Aorta (tissue), 5 donors: ENCODE data around the gene PRSS53. TPM values are rescaled to one million over a fixed set of nuclear protein-coding genes. Genes with fewer than 3 reads are reported as not detected.
A peak's percentile ranks its signal among the peaks of the same experiment; 100 is the strongest.

Experiments used
- ATAC-seq: fragments of 200-7000 bp; cut with Tn5 transposase; one replicate; pipeline ENCODE4 v1.9.1; 2022; ENCODE audit warnings: moderate library complexity; ENCODE audit not compliant: low FRiP score
- DNase-seq, 2 donors: peaks; one replicate each; pipeline ENCODE4 v3.0.0-alpha.2; 2020
- H3K27ac ChIP-seq, 2 donors: one replicate each; pipeline ENCODE4 v1.5.1; 2013; ENCODE audit warnings: low read length in 2 of 2, mild to moderate bottlenecking in 2 of 2, moderate library complexity in 2 of 2, control low read depth in 1 of 2, inconsistent platforms in 1 of 2, low read depth in 1 of 2
- H3K27me3 ChIP-seq, 2 donors: one replicate each; pipeline ENCODE4 v1.6.1; 2013; ENCODE audit warnings: control low read depth in 1 of 2, low read length in 1 of 2, mild to moderate bottlenecking in 1 of 2, moderate library complexity in 1 of 2; ENCODE audit not compliant: insufficient read depth in 2 of 2, control insufficient read depth in 1 of 2
- H3K36me3 ChIP-seq, 2 donors: one replicate each; pipeline ENCODE4 v1.6.1; 2013; ENCODE audit warnings: control low read depth in 1 of 2, low read length in 1 of 2, mild to moderate bottlenecking in 1 of 2; ENCODE audit not compliant: insufficient read depth in 2 of 2, control insufficient read depth in 1 of 2
- H3K4me1 ChIP-seq, 2 donors: one replicate each; pipeline ENCODE4 v1.6.1; 2013; ENCODE audit warnings: low read length in 2 of 2, control low read depth in 1 of 2, mild to moderate bottlenecking in 1 of 2, moderate library complexity in 1 of 2; ENCODE audit not compliant: insufficient read depth in 2 of 2, control insufficient read depth in 1 of 2
- H3K4me3 ChIP-seq, 2 donors: one replicate each; pipeline ENCODE4 v1.5.1; 2013; ENCODE audit warnings: low read length in 2 of 2, control low read depth in 1 of 2, mild to moderate bottlenecking in 1 of 2
- H3K9me3 ChIP-seq: one replicate; pipeline ENCODE4 v1.6.1; 2013; ENCODE audit warnings: mild to moderate bottlenecking, low read length; ENCODE audit not compliant: control insufficient read depth
- WGBS, 2 donors: extraction: QIAGEN DNeasy Blood & Tissue Kit; methylation state at CpG; one replicate each; pipeline ENCODE4 v1.1.7; 2013; 5-methylcytosine and 5-hydroxymethylcytosine counted together
- intact Hi-C, 2 donors: fragments of 100-400 bp; cut with DNase I; formaldehyde crosslinking; loops; one replicate each; pipeline versions ENCODE4 v1.14.2 to v1.15.0; 2022
- polyA plus RNA-seq, 2 donors: library from polyadenylated mRNA; stranded (reverse); fragments of 200-250 nt; gene quantifications; one replicate each; pipeline ENCODE4 v1.2.3, GENCODE V29; 2013
- total RNA-seq, 2 donors: library from RNA; stranded (reverse); fragmentation: NEBNext Ultra II Directional; extraction: Animal tissue kit (Norgen Biotek cat#: 25700); gene quantifications; one replicate each; pipeline ENCODE4 v1.2.1, GENCODE V29; 2021
- donor health status: healthy with polysubstance abuse.
- donor health status: Bipolar disorder and iron deficiency.
- donor health status: DM: no; HTN: no; CAD: no.
- donor health status: DM: no; HTN: no; CAD: no.
- donor health status: DM: yes; HTN: yes; CAD: no.

Gene PRSS53
- total and polyA plus RNA-seq, 4 donors: 2.4 to 12.9 (median 4.8) TPM

DNA sequence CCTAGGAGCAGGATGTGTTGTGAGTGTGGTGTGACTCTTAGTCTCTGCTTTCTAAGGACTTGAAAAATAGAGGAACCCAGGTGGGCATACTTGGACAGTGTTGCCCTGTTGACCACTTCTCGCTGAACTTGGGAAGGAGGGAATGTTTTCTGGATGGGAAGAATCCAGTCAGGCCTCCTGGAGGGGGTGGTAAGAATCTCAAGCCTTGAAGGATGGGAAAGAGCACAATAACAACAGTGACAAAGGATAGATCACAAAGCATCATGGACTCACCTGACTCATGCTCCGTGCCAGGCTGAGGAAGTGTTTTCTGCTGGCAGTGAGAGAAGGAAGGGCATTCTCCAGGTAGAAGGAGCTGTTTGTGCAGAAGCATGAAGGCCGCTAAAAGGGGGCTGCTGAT is 37.1 kb upstream of the PRSS53 start:
- intact Hi-C loops: no loop called here
- peaks cover 2 to 5% of the 10 kb centered on the region in 2 donors for H3K36me3 ChIP-seq
- no peaks in the 10 kb centered on the region for H3K27me3 ChIP-seq
- no peak for DNase-seq
- no peaks in the 10 kb centered on the region for H3K9me3 ChIP-seq
- ATAC-seq: no peak
- no peak overlapping the region for H3K4me3 ChIP-seq
- no peak overlapping the region for H3K27ac ChIP-seq
- WGBS, 2 donors: 93 to 95% methylated on average over 3 of the region's 3 CpGs
- no peaks in the 10 kb centered on the region for H3K4me1 ChIP-seq

- peaks cover 1 to 5% of the 10 kb centered on the region in 2 donors for H3K36me3 ChIP-seq
- DNase-seq (no peak), ATAC-seq (no peak)
- H3K27ac ChIP-seq: no peak overlapping the region
- WGBS, 2 donors: 90 to 92% methylated on average over 16 of the region's 16 CpGs
- H3K4me1 ChIP-seq: peaks cover 0 to 4% of the 10 kb centered on the region in 2 donors
- no peak overlapping the region for H3K4me3 ChIP-seq
- H3K27me3 ChIP-seq: no peaks in the 10 kb centered on the region
- intact Hi-C loops: no loop called here
- H3K9me3 ChIP-seq: no peaks in the 10 kb centered on the region
Observed at GRCh38 chr16:31120129-31120528, 31.4 kb upstream of the PRSS53 start.

DNA sequence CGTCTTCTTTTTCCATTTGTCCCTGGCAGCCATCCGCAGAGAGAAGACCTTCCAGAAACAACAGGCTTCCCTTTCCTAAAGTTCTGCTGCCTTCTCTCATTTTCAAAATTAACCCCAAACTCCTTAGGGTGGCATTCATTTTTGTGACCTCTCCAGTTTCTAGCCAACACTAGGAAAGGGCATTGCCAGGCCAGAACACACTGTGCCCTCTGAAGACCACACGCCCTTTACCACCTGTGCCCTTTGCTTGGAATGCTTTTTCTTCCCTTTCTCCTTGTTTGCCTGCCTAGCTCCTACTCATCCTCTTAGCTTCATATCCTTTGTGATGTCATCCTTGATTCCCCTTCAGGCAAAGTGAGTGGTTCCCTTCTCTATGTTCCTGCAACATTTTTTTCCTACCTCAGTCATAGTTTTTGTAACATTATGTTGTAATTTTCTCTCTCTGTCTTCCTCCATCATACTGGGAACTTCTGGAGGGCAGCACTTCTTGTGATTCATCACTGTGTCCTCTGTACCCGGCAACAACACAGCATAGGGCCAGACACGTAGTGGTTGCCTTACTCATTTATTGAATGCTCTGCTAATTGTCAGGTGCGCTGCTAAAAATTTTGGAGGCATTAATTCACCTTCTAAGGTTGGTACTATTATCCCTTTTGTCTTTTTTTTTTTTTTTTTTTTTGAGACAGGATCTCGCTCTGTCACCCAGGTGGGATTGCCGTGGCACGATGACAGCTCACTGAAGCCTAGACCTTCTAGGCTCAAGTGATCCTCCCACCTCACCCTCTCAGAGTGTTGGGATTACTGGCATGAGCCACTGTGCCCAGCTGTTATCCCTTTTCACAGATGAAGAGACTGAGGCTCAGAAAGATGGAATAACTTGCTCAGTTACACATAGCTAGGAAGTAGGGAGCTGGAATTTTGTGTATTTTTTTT is 29.7 kb upstream of the PRSS53 start:
- ATAC-seq (no peak), DNase-seq (no peak)
- H3K9me3 ChIP-seq: no peaks in the 10 kb centered on the region
- H3K36me3 ChIP-seq: peaks cover 1 to 5% of the 10 kb centered on the region in 2 donors
- peaks cover 0 to 4% of the 10 kb centered on the region in 2 donors for H3K4me1 ChIP-seq
- H3K4me3 ChIP-seq: peak overlapping the region; percentile 34 to 77
- peak overlapping the region; percentile 84 to 93 for H3K27ac ChIP-seq
- WGBS, 2 donors: 49 to 53% methylated on average over 9 of the region's 9 CpGs
- intact Hi-C loops: no loop called here
- H3K27me3 ChIP-seq: no peaks in the 10 kb centered on the region

- Histone ChIP-seq H3K27me3 (no peaks in the 10 kb centered on the region), H3K9me3 (no peaks in the 10 kb centered on the region), H3K36me3 (peaks cover 1 to 5% of the 10 kb centered on the region in 2 donors), H3K4me1 (peaks cover 0 to 4% of the 10 kb centered on the region in 2 donors), H3K27ac (peak within 1 kb of the TSS; percentile 84 to 94), H3K4me3 (peak within 1 kb of the TSS; percentile 63 to 94)
- intact Hi-C loops: loop anchor here in 1 of 2 donors (1.0 kb wide), 1 partner anchor 43 kb away; the partner anchor contains the start of genes ZNF646 and ZNF668
- peak; percentile 99 for DNase-seq
- whole genome bisulfite sequencing, 2 donors: 1% methylated on average over 42 to 68 of the region's 68 CpGs
- peak; percentile 97 for ATAC-seq
Observed at GRCh38 chr16:31117384-31118222, 28.9 kb upstream of the PRSS53 start, which contains the start of gene KAT8. TSS of gene KAT8 (plus strand) at chr16:31117664. CDS start at chr16:31117682, 18 bp downstream.

GRCh38 chr16:31114468-31114867 is 25.7 kb upstream of the PRSS53 start:
- ATAC-seq (no peak), DNase-seq (no peak)
- Histone ChIP-seq H3K4me3 (no peak overlapping the region), H3K4me1 (peaks cover 0 to 4% of the 10 kb centered on the region in 2 donors), H3K9me3 (no peaks in the 10 kb centered on the region), H3K36me3 (no peaks in the 10 kb centered on the region), H3K27me3 (no peaks in the 10 kb centered on the region), H3K27ac (no peak overlapping the region)
- 56 to 67% methylated on average over 8 of the region's 8 CpGs for WGBS, 2 donors
- intact Hi-C loops: no loop called here

- Histone ChIP-seq H3K9me3 (no peaks in the 10 kb centered on the region), H3K27me3 (no peaks in the 10 kb centered on the region), H3K4me1 (peaks cover 0 to 1% of the 10 kb centered on the region in 2 donors), H3K36me3 (no peaks in the 10 kb centered on the region), H3K4me3 (no peak overlapping the region), H3K27ac (peak overlapping the region in 1 of 2 donors; percentile 23)
- ATAC-seq (no peak), DNase-seq (no peak)
- WGBS, 2 donors: 62 to 64% methylated on average over 5 of the region's 5 CpGs
- intact Hi-C loops: no loop called here
Observed at GRCh38 chr16:31113121-31114120, 24.7 kb upstream of the PRSS53 start.

GRCh38 chr16:31112711-31113110 is 24.0 kb upstream of the PRSS53 start:
- intact Hi-C loops: no loop called here
- Histone ChIP-seq H3K4me3 (no peak overlapping the region), H3K27ac (peak overlapping the region in 1 of 2 donors; percentile 23), H3K4me1 (no peaks in the 10 kb centered on the region), H3K36me3 (no peaks in the 10 kb centered on the region), H3K9me3 (no peaks in the 10 kb centered on the region), H3K27me3 (no peaks in the 10 kb centered on the region)
- no peak for ATAC-seq
- no peak for DNase-seq
- 24% methylated on average over 2 of the region's 2 CpGs for WGBS, 2 donors
